ENCODE results near the gene PRKAR2A.

DNA sequence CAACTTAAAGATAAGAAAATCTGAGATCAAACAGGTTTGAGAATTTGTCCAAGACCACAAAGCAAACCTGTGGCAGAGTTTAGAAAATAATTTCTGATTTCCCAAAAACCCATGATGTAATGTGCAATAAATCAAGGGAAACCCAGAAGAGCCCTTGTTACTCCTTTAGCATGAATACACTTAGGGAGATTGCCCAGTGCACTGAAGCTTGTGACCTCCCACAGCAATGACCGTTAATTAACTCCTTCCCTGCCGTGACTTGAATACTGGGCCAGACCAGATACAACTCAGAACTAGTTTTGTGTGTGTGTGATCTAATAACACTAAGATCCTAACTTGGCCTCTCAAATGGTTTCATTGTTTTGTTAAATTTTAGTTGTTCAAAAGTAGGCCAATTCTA lies 2.5 kb downstream of the PRKAR2A start:
- TF ChIP-seq, protein P1, sequence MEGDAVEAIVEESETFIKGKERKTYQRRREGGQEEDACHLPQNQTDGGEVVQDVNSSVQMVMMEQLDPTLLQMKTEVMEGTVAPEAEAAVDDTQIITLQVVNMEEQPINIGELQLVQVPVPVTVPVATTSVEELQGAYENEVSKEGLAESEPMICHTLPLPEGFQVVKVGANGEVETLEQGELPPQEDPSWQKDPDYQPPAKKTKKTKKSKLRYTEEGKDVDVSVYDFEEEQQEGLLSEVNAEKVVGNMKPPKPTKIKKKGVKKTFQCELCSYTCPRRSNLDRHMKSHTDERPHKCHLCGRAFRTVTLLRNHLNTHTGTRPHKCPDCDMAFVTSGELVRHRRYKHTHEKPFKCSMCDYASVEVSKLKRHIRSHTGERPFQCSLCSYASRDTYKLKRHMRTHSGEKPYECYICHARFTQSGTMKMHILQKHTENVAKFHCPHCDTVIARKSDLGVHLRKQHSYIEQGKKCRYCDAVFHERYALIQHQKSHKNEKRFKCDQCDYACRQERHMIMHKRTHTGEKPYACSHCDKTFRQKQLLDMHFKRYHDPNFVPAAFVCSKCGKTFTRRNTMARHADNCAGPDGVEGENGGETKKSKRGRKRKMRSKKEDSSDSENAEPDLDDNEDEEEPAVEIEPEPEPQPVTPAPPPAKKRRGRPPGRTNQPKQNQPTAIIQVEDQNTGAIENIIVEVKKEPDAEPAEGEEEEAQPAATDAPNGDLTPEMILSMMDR (conservative IDR thresholded peaks at IDR 0.05; ENCODE audit: low read length): no peak
- TF ChIP-seq EZH2phosphoT487 (IDR thresholded peaks at IDR 0.05; ENCODE audit: borderline replicate concordance): no peak
